ENCODE data around the gene PEG3. TPM values are rescaled to one million over a fixed set of nuclear protein-coding genes. Genes with fewer than 3 reads are reported as not detected.

The PEG3 gene
- total RNA-seq, 1 donor from 2014 or later, result 0.53 TPM

GRCh38 chr19:56822755-56823154, 17.8 kb downstream of the PEG3 start:
- TF ChIP-seq CTCF (IDR thresholded peaks at IDR 0.05; ENCODE audit: insufficient read depth, low read length, severe bottlenecking), result no peak
- H3K27me3 ChIP-seq (ENCODE audit: control insufficient read depth, insufficient read depth, low read length), result no peaks in the 10 kb centered on the region
- no peaks in the 10 kb centered on the region for H3K36me3 ChIP-seq (ENCODE audit: control insufficient read depth, insufficient read depth, low read length)
- FAIRE-seq (no peak), DNase-seq (ENCODE audit: low read depth) (no peak)
- H3K4me3 ChIP-seq (ENCODE audit: low read depth, low read length), result no peak overlapping the region

GRCh38 chr19:56821675-56822074, 18.9 kb downstream of the PEG3 start:
- H3K27me3 ChIP-seq (ENCODE audit: control insufficient read depth, insufficient read depth, low read length), result no peaks in the 10 kb centered on the region

GRCh38 chr19:56821209-56821608, 19.3 kb downstream of the PEG3 start:
- Histone ChIP-seq H3K27me3 (ENCODE audit: control insufficient read depth, insufficient read depth, low read length) (no peaks in the 10 kb centered on the region), H3K36me3 (ENCODE audit: control insufficient read depth, insufficient read depth, low read length) (no peaks in the 10 kb centered on the region), H3K4me3 (ENCODE audit: low read depth, low read length) (no peak overlapping the region)
- no peak for TF ChIP-seq CTCF (IDR thresholded peaks at IDR 0.05; ENCODE audit: insufficient read depth, low read length, severe bottlenecking)
- FAIRE-seq, result no peak
- no peak for DNase-seq (ENCODE audit: low read depth)

More at GRCh38 chr19:56821675-56822074, 18.9 kb downstream of the PEG3 start:
- DNase-seq (ENCODE audit: low read depth), result no peak
- no peak for FAIRE-seq
- no peaks in the 10 kb centered on the region for H3K36me3 ChIP-seq (ENCODE audit: control insufficient read depth, insufficient read depth, low read length)
- no peak for TF ChIP-seq CTCF (IDR thresholded peaks at IDR 0.05; ENCODE audit: insufficient read depth, low read length, severe bottlenecking)
- H3K4me3 ChIP-seq (ENCODE audit: low read depth, low read length), result no peak overlapping the region

GRCh38 chr19:56819166-56819565, 21.4 kb downstream of the PEG3 start:
- Histone ChIP-seq H3K4me3 (ENCODE audit: low read depth, low read length) (no peak overlapping the region), H3K36me3 (ENCODE audit: control insufficient read depth, insufficient read depth, low read length) (no peaks in the 10 kb centered on the region), H3K27me3 (ENCODE audit: control insufficient read depth, insufficient read depth, low read length) (no peaks in the 10 kb centered on the region)
- no peak for FAIRE-seq
- no peak for DNase-seq (ENCODE audit: low read depth)
- no peak for TF ChIP-seq CTCF (IDR thresholded peaks at IDR 0.05; ENCODE audit: insufficient read depth, low read length, severe bottlenecking)

- no peak for TF ChIP-seq CTCF (IDR thresholded peaks at IDR 0.05; ENCODE audit: insufficient read depth, low read length, severe bottlenecking)
- Histone ChIP-seq H3K27me3 (ENCODE audit: control insufficient read depth, insufficient read depth, low read length) (no peaks in the 10 kb centered on the region), H3K4me3 (ENCODE audit: low read depth, low read length) (no peak overlapping the region), H3K36me3 (ENCODE audit: control insufficient read depth, insufficient read depth, low read length) (no peaks in the 10 kb centered on the region)
- no peak for FAIRE-seq
- no peak for DNase-seq (ENCODE audit: low read depth)
Observed at GRCh38 chr19:56814656-56815055, 25.9 kb downstream of the PEG3 start.

GRCh38 chr19:56813531-56813930, 27.0 kb downstream of the PEG3 start:
- no peaks in the 10 kb centered on the region for H3K36me3 ChIP-seq (ENCODE audit: control insufficient read depth, insufficient read depth, low read length)
- FAIRE-seq (no peak), DNase-seq (ENCODE audit: low read depth) (no peak)
- no peaks in the 10 kb centered on the region for H3K27me3 ChIP-seq (ENCODE audit: control insufficient read depth, insufficient read depth, low read length)
- H3K4me3 ChIP-seq (ENCODE audit: low read depth, low read length), result no peak overlapping the region
- TF ChIP-seq CTCF (IDR thresholded peaks at IDR 0.05; ENCODE audit: insufficient read depth, low read length, severe bottlenecking), result no peak
